Activated CD4-positive, alpha-beta T cell treated with anti-CD3 and anti-CD28 coated beads for 4 hours (primary cell): ENCODE results near the gene FRG2.
"Not testable (repeated sequence)": the region's sequence is repeated elsewhere in the genome, so short reads cannot be mapped to it uniquely, and the experiment has no call there.

Experiments
- DNase-seq, 2 donors: peaks; one replicate each; pipeline ENCODE4 v3.0.0-alpha.2; 2020

FRG2 gene

DNA sequence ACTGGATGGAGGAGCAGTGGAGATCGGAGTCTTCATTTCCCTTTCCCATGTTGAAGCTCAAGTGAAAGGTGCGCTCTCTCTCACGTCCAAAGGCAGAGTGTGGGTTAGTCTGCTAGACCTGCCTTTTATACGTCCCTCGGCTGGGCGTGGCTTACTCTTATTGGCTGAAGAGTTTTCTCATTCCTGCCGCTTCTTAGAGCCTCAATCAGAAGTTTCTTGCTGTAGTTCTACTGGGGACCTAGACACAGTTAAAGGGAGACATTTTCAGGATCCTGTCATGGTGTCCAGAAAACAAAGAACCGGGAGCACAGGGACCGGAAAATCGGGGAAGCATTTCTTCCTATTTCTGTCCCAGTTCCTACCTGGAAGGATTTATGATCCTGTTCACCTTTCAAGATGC, at the start of gene FRG2:
Gene FRG2 (minus strand): TSS at position 101 of the 400 bp plus-strand sequence. CDS start 52 bp downstream, at position 49.
- DNase-seq, result not testable (repeated sequence)

- DNase-seq, result not testable (repeated sequence)
These were observed 41.3 kb upstream of the FRG2 start for GRCh38 chr4:190068351-190068750.

- DNase-seq, result not testable (repeated sequence)
These were observed 37.7 kb upstream of the FRG2 start for GRCh38 chr4:190064805-190065204.

- DNase-seq, result not testable (repeated sequence)
These were observed 37.3 kb upstream of the FRG2 start, which contains the start of gene DBET for GRCh38 chr4:190064342-190064741. TSS of gene DBET (plus strand) at chr4:190064502.

- DNase-seq, result not testable (repeated sequence)
These were observed 31.9 kb upstream of the FRG2 start for GRCh38 chr4:190058997-190059396.

- DNase-seq, result not testable (repeated sequence)
These were observed 22.6 kb upstream of the FRG2 start for GRCh38 chr4:190049378-190050239.

DNA sequence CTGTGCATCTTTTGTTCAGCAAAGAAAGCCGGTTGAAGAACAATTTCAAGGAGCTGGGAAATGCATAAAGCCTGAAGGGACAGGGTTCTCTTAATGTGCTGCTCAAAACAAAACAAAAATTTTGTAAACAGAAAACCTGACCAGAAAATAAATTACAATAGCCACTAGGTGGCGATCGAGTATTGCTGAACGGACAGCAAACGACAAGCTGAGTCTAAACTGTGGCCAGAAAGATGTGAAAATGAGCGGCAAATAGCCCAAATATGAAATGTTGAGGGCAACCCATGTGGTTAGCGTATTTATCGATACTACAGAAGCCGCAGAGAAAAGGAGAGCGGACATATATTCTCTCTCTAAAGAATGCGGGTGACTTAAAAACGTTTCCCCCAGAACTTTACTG, 20.6 kb upstream of the FRG2 start:
- not testable (repeated sequence) for DNase-seq

- not testable (repeated sequence) for DNase-seq
These were observed 13.8 kb upstream of the FRG2 start for GRCh38 chr4:190040873-190041272.

DNA sequence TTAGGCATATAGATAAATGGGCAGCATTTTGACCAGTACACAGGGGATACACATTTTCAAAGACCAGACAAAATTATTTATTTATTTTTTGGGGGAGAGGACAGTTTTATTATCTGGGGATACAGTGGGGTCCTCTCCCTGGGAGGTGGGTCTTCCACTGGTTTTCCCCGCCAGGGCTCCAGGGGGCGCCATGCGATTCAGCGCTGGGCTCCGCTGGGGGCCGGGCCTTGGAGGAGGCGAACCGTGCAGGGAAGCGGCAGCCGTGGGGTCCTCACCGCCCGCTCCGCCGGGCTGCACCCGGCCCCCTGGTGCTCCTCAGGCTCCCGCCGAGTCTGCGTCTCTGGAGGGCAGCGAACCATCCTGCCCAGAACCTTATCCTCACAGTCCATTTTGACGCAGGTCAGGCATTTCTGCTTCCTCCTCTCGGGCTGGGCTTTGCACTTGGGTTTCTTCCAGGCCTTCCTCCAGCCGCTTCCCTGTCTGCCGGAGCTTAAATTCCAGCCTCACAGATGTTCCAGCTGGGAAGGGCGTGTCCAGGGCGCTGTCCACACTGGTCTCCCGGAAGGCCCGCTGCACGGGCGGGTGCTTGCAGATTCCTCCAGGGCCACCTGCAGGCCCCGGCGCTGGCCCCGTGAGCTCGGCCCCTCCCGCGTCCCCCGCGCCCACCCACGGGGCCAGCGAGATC, 10.8 kb upstream of the FRG2 start:
- not testable (repeated sequence) for DNase-seq

DNA sequence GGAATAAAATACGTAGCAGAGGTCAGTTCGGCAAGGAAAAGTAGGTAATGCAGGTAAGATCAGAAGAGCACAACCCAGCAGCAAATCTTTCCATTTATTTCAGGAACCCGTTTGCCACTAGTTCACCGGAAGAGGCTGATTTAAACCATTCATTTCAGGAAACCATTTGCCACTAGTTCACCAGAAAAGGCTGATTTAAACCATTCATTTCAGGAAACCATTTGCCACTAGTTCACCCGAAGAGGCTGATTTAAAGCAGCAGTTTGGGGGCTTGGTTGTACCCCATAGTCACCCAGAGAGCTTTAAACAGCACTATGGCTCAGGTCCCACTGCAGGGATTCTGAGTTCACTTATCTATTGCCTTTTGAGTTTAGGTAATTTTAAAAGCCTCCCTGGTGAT, 4.2 kb upstream of the FRG2 start:
- not testable (repeated sequence) for DNase-seq

- DNase-seq, result not testable (repeated sequence)
These were observed 4.3 kb downstream of the FRG2 start for GRCh38 chr4:190022614-190023281.

- DNase-seq, result not testable (repeated sequence)
These were observed 5.1 kb downstream of the FRG2 start for GRCh38 chr4:190021973-190022372.

GRCh38 chr4:190020790-190021717, 6.0 kb downstream of the FRG2 start:
- DNase-seq, result peak in 1 of 2 donors; percentile 16

- not testable (repeated sequence) for DNase-seq
These were observed 7.1 kb downstream of the FRG2 start for GRCh38 chr4:190019859-190020463.

DNA sequence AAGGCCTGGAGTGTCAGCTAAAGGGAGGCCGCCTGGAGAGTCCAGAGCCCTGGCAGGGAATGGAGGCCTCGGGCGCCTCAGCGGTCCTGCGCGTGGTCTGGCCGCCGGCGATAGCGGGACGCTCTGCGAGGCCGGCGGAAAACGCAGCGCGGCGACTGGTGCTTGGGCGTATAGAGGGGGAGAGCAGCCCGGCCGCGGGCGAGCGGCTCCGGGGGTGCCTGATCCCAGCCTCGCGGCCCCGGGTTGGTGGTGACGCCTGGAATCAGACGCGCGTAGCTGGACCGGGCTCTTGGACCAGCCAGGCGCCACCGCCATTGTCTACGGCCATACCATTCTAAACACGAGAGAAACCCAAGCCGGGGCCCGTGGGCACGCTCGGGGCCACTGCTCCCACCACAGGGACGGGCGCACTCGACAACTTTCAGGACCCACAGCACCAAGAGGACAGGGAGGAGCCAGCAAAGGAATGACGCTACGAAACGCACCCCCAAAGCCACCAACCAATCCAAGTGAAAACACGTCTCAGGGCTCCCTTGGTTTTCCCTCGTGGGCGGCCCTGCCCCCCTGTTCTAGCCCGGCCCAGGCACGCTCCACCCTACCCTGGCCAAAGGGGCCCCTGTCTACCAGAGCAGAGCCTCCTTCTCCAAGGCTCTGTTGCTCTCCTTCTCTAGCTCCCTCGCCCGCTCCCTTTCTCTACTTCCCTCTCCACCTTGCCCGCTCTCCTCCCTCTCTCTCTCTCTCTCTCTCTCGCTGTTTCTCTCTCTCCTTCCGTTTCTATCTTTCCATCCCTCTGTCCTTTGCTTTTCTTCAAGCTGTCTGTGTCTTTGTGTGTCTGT, 7.8 kb downstream of the FRG2 start:
- DNase-seq, result no peak

DNA sequence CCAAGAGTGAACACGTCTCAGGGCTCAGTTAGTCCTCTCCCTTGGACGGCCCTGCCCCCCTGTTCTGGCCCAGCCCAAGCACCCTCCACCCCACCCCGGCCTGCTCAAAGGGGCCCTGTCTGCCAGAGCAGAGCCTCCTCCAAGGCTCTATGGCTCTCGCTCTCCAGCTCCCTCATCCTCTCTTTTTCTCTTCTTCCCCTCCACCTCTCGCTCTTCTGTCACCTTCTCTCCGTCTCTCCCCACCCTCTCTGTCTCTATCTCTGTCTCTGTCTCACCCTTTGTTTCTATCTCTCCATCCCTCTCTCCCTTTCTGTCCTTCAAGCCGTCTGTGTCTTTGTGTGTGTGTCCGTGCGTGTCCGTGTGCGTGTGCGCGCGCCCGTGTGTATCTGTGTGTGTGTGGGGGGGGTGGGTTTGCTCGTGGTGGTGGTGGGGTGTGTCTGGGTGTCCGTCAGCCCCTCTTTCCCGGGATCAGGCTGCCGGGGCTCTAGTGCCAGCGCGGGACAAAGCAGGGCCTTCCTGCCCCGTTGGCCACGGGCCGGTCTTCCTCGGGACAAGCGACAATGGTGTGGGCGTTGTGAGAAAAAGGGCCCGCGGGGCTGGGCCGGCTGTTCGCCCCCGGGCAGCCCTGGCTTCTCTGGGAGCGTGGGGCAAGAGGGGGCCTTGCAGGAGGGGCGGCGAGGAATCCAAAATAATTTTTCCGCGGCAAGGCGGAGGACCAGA, 8.7 kb downstream of the FRG2 start:
- no peak for DNase-seq

DNA sequence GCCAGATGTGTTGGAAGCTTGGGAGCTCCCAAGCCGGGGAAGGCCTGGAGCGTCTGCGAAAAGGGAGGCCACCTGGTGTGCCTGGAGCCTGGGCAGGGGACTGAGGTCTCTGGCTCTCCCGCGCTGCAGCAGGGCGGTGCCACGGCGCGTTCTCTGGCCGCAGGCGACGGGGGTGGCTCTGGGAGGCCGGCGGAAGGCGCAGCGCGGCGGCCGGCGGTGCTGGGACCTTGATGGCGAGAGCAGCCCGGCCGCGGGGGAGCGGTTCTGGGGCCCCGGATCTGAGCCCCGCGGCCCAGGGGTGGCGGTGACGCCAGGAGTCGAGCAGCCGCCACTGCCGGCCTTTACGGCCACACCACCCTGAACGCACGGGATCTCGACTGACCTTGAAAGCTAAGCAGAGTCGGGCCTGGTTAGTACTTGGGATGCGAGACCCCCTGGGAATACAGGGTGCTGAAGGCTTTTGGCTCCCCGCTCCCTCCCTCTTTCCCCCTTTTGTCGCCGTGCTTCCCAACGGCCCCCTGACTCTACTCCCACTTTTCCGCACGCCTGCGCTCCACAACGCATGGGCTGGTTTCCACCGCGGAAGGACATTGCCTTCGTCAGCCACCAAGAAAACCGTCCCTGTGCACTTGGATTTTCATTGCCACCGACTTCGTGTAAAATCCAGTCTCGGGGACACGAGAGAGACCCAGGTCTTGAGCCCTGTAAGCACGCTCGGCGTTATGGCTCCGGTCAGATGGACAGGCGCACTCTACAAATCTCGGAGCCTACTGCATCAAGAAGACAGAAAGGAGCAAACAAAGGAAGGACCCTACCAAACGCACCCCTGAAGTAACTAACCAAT, 9.5 kb downstream of the FRG2 start:
- DNase-seq, result no peak

DNA sequence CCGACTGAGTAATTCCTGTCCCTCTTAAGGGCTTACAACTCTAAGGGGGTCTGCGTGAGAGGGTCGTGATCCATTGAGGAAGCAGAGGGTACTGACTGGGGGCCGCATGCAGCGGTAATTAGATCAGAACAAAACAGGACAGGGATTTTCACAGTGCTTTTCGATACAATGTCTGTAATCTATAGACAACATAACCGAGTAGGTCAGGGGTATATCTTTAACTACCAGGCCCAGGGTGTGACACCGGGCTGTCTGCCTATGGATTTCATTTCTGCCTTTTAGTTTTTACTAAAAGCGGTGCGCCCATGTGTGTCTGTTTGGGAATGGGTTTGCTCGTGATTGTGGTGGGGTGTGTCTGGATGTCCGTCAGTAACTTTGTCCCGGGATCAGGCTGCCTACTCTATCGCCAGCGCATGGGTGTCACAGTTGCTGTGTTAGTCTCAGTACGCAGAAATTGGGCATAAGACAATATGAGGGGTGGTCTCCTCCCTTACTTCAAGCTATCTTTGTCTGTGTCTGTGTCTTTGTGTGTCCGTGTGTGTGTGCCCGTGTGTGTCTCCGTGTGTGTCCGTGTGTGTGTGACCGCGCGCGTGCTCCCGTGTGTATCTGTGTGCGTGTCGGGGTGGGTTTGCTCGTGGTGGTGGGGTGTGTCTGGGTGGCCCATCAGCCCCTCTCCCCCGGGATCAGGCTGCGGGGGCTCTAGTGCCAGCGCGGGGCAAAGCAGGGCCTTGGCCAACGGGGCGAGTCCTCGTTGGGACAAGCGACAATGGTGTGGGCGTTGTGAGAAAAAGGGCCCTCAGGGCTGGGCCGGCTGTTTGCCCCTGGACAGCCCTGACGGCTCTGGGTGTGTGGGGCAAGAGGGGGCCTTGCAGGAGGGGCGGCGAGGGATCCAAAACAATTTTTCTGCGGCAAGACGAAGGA, 10.4 kb downstream of the FRG2 start:
- no peak for DNase-seq
